GM23338 (cell line): Measurements from ENCODE around the gene INPP5A. TPM values are rescaled to one million over a fixed set of nuclear protein-coding genes. Genes with fewer than 3 reads are reported as not detected.

Experiments used
- ATAC-seq: fragments of 200-7000 bp; cut with Tn5 transposase; 3 replicates; pipeline ENCODE4 v1.9.1; 2020
- DNase-seq: peaks from one replicate; pipeline ENCODE4 v3.0.0-alpha.2; 2015; ENCODE audit warnings: low spot score
- H2AFZ ChIP-seq: fragments of 200-600 bp; sonication (generic); 2 replicates; pipeline ENCODE4 v1.8.0; 2016; ENCODE audit warnings: antibody characterized with exemption, mild to moderate bottlenecking, moderate library complexity
- H3F3A ChIP-seq: fragments of 200-600 bp; sonication (generic); replicated peaks from 2 replicates; pipeline ENCODE4 v1.8.0; 2017; ENCODE audit warnings: antibody characterized with exemption, mixed run types, low read depth
- H3K27ac ChIP-seq: fragments of 200-600 bp; sonication (generic); 2 replicates; pipeline ENCODE4 v1.6.1; 2016; ENCODE audit warnings: low read depth
- H3K27me3 ChIP-seq: fragments of 200-600 bp; sonication (generic); 2 replicates; pipeline ENCODE4 v1.8.0; 2016; ENCODE audit warnings: mild to moderate bottlenecking, mixed run types, moderate library complexity; ENCODE audit not compliant: insufficient read depth
- H3K36me3 ChIP-seq: fragments of 200-600 bp; sonication (generic); 2 replicates; pipeline ENCODE4 v1.8.0; 2016; ENCODE audit warnings: mild to moderate bottlenecking; ENCODE audit not compliant: insufficient read depth
- H3K4me1 ChIP-seq: fragments of 200-600 bp; sonication (generic); 2 replicates; pipeline ENCODE4 v1.8.0; 2016; ENCODE audit warnings: mild to moderate bottlenecking, moderate library complexity; ENCODE audit not compliant: insufficient read depth
- H3K4me2 ChIP-seq: fragments of 200-600 bp; sonication (generic); 2 replicates; pipeline ENCODE4 v1.7.1; 2017; ENCODE audit warnings: mixed run types
- H3K4me3 ChIP-seq: fragments of 200-600 bp; sonication (generic); 2 replicates; pipeline ENCODE4 v1.6.1; 2016; ENCODE audit warnings: mixed run types
- H3K79me2 ChIP-seq: fragments of 200-600 bp; sonication (generic); replicated peaks from 2 replicates; pipeline ENCODE4 v1.8.0; 2017; ENCODE audit warnings: mild to moderate bottlenecking; ENCODE audit not compliant: insufficient read depth
- H3K9me2 ChIP-seq: fragments of 200-600 bp; sonication (generic); 2 replicates; pipeline ENCODE4 v1.8.0; 2017; ENCODE audit not compliant: insufficient read depth
- H4K20me1 ChIP-seq: fragments of 200-600 bp; sonication (generic); replicated peaks from 2 replicates; pipeline ENCODE4 v1.8.0; 2017; ENCODE audit warnings: mild to moderate bottlenecking; ENCODE audit not compliant: insufficient read depth
- H3K27ac Mint-ChIP-seq: 2 replicates; pipeline ENCODE4 v1.8.0; 2020; ENCODE audit warnings: inconsistent platforms, mild to moderate bottlenecking, moderate library complexity, mixed read lengths
- H3K27me3 Mint-ChIP-seq: 3 replicates; pipeline ENCODE4 v1.8.0; 2022; ENCODE audit warnings: low read depth, mild to moderate bottlenecking, moderate library complexity, mixed read lengths, inconsistent platforms; ENCODE audit not compliant: insufficient read depth, poor library complexity
- H3K36me3 Mint-ChIP-seq: 3 replicates; pipeline ENCODE4 v1.8.0; 2021; ENCODE audit warnings: low read depth, mild to moderate bottlenecking, inconsistent platforms, moderate library complexity, mixed read lengths
- H3K4me1 Mint-ChIP-seq: 3 replicates; pipeline ENCODE4 v1.8.0; 2020; ENCODE audit warnings: mild to moderate bottlenecking, inconsistent platforms, mixed read lengths
- H3K4me3 Mint-ChIP-seq: 3 replicates; pipeline ENCODE4 v1.8.0; 2021; ENCODE audit warnings: moderate library complexity, mild to moderate bottlenecking, inconsistent platforms, mixed read lengths
- H3K9me3 Mint-ChIP-seq: 3 replicates; pipeline ENCODE4 v1.8.0; 2020; ENCODE audit warnings: moderate library complexity, mild to moderate bottlenecking, inconsistent platforms, mixed read lengths
- CREB1 ChIP-seq: fragments of 250-450 bp; sonication (Bioruptor Pico); IDR thresholded peaks from 2 replicates; pipeline ENCODE4 v1.5.0; 2020; ENCODE audit warnings: low read depth, mild to moderate bottlenecking, moderate library complexity
- EZH2 ChIP-seq: fragments of 200-600 bp; sonication (generic); IDR thresholded peaks from one replicate; pipeline ENCODE4 v1.8.0; 2017; ENCODE audit warnings: antibody characterized with exemption, mild to moderate bottlenecking, low read depth; ENCODE audit not compliant: unreplicated experiment
- EZH2phosphoT487 ChIP-seq: fragments of 200-600 bp; sonication (generic); IDR thresholded peaks from one replicate; pipeline ENCODE4 v1.8.1; 2018; ENCODE audit warnings: antibody characterized with exemption; ENCODE audit not compliant: unreplicated experiment
- JUNB ChIP-seq: IDR thresholded peaks from one replicate; pipeline ENCODE4 v1.6.1; 2016; ENCODE audit warnings: antibody characterized with exemption; ENCODE audit not compliant: unreplicated experiment
- NANOG ChIP-seq: IDR thresholded peaks from 2 replicates; pipeline ENCODE4 v1.6.1; 2016; ENCODE audit warnings: antibody characterized with exemption, borderline replicate concordance
- POLR2AphosphoS5 ChIP-seq: IDR thresholded peaks from 2 replicates; pipeline ENCODE4 v1.6.1; 2016; ENCODE audit warnings: antibody characterized with exemption, low read depth
- STAT1 ChIP-seq: IDR thresholded peaks from one replicate; pipeline ENCODE4 v1.6.1; 2016; ENCODE audit warnings: antibody characterized with exemption; ENCODE audit not compliant: unreplicated experiment
- ZNF114 ChIP-seq: fragments of 250-450 bp; sonication (Bioruptor Pico); IDR thresholded peaks from 2 replicates; pipeline ENCODE4 v1.5.0; 2020; ENCODE audit warnings: mild to moderate bottlenecking, moderate library complexity
- ZNF331 ChIP-seq: fragments of 250-450 bp; sonication (Bioruptor Pico); IDR thresholded peaks from 2 replicates; pipeline ENCODE4 v1.5.0; 2020; ENCODE audit warnings: low read depth, mild to moderate bottlenecking, moderate library complexity
- polyA plus RNA-seq: library from polyadenylated mRNA; unstranded; fragments of >200 nt; fragmentation: Nextera tagmentation; extraction: Ambion mirVana; gene quantifications from 2 replicates; pipeline ENCODE4 v1.2.1, GENCODE V29; 2016
- total RNA-seq: library from RNA; depleted of rRNA; stranded (reverse); fragments of >200 nt; shearing (Covaris generic); gene quantifications from 2 replicates; pipeline ENCODE4 v1.2.3, GENCODE V29; 2014
- TF ChIP-seq, protein P1 (sequence below): fragments of 250-450 bp; sonication (Bioruptor Pico); IDR thresholded peaks from 2 replicates; pipeline ENCODE4 v1.5.0; 2020; ENCODE audit warnings: mild to moderate bottlenecking, moderate library complexity
- TF ChIP-seq, protein P2 (sequence below): IDR thresholded peaks from 2 replicates; pipeline ENCODE4 v1.6.1; 2016; ENCODE audit warnings: antibody characterized with exemption
- TF ChIP-seq, protein P3 (sequence below), 2 experiments: fragments of 200-600 bp in 1 of 2; sonication (generic) in 1 of 2; conservative IDR thresholded peaks; 2 replicates each; pipeline versions ENCODE4 v1.5.1 to v1.6.1; 2016 to 2017; ENCODE audit warnings: antibody characterized with exemption in 2 of 2, low read depth in 2 of 2, mild to moderate bottlenecking in 2 of 2, moderate library complexity in 1 of 2

Gene INPP5A
- total and polyA plus RNA-seq, 2 experiments from 2014 or later = 5.9 to 40.6 TPM

DNA sequence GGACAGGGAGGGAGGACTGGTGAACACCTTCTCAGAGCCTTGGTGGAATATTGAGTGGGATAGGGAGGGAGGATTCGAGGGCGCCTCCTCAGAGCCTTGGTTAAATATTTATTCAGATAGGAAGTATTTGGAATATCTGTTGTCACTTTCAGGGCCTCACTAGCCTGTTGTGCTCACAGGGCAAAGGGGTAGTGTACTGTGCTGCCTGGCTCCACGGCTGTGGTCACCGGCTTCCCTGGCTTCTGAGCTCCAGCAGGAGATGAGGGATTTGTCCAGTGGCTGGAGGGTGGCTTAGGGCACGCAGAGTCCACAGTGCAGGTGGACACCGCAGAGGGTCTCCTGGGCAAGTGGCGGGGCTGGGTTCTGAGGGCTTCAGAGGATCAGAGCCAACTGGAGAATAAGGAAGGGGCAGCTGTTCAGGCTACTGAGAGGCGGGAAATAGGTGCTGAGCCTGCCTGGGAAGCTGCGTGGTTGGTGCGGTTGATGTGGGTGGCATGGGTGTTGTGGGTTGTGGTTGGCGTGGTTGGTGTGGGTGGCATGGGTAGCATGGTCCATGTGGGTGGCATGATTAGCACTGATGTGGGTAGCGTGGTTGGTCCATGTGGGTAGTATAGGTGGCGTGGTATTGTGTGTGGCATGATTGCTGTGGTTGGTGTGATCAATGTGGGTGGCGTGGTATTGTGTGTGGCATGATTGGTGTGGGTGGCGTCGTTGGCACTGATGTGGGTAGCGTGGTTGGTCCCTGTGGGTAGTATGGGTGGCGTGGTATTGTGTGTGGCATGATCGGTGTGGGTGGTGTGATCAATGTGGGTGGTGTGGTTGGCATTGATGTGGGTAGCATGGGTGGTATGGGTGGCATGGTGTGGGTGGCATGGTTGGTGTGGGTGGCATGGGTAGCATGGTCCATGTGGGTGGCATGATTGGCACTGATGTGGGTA is 16.7 kb downstream of the INPP5A start (continued):
- TF ChIP-seq, protein P1, sequence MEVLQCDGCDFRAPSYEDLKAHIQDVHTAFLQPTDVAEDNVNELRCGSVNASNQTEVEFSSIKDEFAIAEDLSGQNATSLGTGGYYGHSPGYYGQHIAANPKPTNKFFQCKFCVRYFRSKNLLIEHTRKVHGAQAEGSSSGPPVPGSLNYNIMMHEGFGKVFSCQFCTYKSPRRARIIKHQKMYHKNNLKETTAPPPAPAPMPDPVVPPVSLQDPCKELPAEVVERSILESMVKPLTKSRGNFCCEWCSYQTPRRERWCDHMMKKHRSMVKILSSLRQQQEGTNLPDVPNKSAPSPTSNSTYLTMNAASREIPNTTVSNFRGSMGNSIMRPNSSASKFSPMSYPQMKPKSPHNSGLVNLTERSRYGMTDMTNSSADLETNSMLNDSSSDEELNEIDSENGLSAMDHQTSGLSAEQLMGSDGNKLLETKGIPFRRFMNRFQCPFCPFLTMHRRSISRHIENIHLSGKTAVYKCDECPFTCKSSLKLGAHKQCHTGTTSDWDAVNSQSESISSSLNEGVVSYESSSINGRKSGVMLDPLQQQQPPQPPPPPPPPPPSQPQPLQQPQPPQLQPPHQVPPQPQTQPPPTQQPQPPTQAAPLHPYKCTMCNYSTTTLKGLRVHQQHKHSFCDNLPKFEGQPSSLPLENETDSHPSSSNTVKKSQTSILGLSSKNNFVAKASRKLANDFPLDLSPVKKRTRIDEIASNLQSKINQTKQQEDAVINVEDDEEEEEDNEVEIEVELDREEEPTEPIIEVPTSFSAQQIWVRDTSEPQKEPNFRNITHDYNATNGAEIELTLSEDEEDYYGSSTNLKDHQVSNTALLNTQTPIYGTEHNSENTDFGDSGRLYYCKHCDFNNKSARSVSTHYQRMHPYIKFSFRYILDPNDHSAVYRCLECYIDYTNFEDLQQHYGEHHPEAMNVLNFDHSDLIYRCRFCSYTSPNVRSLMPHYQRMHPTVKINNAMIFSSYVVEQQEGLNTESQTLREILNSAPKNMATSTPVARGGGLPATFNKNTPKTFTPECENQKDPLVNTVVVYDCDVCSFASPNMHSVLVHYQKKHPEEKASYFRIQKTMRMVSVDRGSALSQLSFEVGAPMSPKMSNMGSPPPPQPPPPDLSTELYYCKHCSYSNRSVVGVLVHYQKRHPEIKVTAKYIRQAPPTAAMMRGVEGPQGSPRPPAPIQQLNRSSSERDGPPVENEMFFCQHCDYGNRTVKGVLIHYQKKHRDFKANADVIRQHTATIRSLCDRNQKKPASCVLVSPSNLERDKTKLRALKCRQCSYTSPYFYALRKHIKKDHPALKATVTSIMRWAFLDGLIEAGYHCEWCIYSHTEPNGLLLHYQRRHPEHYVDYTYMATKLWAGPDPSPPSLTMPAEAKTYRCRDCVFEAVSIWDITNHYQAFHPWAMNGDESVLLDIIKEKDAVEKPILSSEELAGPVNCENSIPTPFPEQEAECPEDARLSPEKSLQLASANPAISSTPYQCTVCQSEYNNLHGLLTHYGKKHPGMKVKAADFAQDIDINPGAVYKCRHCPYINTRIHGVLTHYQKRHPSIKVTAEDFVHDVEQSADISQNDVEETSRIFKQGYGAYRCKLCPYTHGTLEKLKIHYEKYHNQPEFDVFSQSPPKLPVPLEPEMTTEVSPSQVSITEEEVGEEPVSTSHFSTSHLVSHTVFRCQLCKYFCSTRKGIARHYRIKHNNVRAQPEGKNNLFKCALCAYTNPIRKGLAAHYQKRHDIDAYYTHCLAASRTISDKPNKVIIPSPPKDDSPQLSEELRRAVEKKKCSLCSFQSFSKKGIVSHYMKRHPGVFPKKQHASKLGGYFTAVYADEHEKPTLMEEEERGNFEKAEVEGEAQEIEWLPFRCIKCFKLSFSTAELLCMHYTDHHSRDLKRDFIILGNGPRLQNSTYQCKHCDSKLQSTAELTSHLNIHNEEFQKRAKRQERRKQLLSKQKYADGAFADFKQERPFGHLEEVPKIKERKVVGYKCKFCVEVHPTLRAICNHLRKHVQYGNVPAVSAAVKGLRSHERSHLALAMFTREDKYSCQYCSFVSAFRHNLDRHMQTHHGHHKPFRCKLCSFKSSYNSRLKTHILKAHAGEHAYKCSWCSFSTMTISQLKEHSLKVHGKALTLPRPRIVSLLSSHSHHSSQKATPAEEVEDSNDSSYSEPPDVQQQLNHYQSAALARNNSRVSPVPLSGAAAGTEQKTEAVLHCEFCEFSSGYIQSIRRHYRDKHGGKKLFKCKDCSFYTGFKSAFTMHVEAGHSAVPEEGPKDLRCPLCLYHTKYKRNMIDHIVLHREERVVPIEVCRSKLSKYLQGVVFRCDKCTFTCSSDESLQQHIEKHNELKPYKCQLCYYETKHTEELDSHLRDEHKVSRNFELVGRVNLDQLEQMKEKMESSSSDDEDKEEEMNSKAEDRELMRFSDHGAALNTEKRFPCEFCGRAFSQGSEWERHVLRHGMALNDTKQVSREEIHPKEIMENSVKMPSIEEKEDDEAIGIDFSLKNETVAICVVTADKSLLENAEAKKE = no peak
- TF ChIP-seq NANOG (no peak), ZNF114 (CRISPR knock-in tag) (no peak), JUNB (no peak)
- TF ChIP-seq, protein P2, sequence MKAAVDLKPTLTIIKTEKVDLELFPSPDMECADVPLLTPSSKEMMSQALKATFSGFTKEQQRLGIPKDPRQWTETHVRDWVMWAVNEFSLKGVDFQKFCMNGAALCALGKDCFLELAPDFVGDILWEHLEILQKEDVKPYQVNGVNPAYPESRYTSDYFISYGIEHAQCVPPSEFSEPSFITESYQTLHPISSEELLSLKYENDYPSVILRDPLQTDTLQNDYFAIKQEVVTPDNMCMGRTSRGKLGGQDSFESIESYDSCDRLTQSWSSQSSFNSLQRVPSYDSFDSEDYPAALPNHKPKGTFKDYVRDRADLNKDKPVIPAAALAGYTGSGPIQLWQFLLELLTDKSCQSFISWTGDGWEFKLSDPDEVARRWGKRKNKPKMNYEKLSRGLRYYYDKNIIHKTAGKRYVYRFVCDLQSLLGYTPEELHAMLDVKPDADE = no peak

DNA sequence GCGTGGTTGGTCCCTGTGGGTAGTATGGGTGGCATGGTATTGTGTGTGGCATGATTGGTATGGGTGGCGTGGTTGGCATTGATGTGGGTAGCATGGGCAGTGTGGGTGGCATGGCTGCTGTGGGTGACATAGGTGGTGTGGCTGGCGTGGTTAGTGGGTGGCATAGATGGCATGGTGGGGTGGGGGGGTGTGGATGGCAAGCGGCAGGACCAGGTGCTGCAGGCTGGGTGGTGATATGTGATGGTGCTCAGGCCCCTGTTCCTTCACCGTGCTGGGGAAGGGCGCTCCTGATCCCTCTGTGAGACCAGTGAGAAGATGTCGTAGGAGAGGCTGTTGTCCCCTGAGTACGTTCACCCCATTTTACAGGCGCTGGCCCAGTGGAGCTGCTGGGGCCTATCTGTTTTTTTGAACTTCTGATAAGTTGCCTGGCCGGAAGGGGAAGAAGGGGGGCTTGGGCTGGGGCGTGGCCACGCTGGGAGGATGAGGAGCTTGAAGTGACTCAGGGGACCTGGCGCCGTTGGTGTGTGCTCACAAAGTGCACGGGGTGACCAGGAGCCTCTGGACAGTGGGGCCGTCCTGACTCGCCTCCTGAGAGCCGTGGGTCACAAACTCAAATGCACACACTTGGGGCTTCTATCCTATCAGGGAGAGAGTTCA is 17.5 kb downstream of the INPP5A start:
- no peaks in the 10 kb centered on the region for H3K4me1 ChIP-seq
- Mint-ChIP-seq H3K4me1 (peaks cover 7% of the 10 kb centered on the region; the same call in 2 of the 3 replicates), H3K9me3 (no peaks in the 10 kb centered on the region), H3K36me3 (no peaks in the 10 kb centered on the region), H3K27ac (no peak overlapping the region), H3K27me3 (peaks cover 5% of the 10 kb centered on the region), H3K4me3 (no peak overlapping the region)
- H3K9me2 ChIP-seq = no peaks in the 10 kb centered on the region
- no peak overlapping the region for H3K4me3 ChIP-seq
- no peak overlapping the region for H3K4me2 ChIP-seq
- H4K20me1 ChIP-seq = peaks cover 4% of the 10 kb centered on the region; the same call in 1 of the 2 replicates
- no peak for ATAC-seq
- H3K36me3 ChIP-seq = no peaks in the 10 kb centered on the region
- peaks cover 19% of the 10 kb centered on the region for H3K79me2 ChIP-seq
- DNase-seq = no peak
- no peak overlapping the region for H2AFZ ChIP-seq
- H3K27ac ChIP-seq = no peak overlapping the region
- no peaks in the 10 kb centered on the region for H3K27me3 ChIP-seq
- no peaks in the 10 kb centered on the region for H3F3A ChIP-seq
- TF ChIP-seq POLR2AphosphoS5 (no peak), ZNF331 (CRISPR knock-in tag) (no peak), EZH2phosphoT487 (no peak), NANOG (no peak), CREB1 (CRISPR knock-in tag) (no peak), STAT1 (no peak), EZH2 (no peak), JUNB (no peak)
- TF ChIP-seq, protein P2 = no peak
- TF ChIP-seq, protein P3, sequence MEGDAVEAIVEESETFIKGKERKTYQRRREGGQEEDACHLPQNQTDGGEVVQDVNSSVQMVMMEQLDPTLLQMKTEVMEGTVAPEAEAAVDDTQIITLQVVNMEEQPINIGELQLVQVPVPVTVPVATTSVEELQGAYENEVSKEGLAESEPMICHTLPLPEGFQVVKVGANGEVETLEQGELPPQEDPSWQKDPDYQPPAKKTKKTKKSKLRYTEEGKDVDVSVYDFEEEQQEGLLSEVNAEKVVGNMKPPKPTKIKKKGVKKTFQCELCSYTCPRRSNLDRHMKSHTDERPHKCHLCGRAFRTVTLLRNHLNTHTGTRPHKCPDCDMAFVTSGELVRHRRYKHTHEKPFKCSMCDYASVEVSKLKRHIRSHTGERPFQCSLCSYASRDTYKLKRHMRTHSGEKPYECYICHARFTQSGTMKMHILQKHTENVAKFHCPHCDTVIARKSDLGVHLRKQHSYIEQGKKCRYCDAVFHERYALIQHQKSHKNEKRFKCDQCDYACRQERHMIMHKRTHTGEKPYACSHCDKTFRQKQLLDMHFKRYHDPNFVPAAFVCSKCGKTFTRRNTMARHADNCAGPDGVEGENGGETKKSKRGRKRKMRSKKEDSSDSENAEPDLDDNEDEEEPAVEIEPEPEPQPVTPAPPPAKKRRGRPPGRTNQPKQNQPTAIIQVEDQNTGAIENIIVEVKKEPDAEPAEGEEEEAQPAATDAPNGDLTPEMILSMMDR (conservative IDR thresholded peaks at IDR 0.05; ENCODE audit: low read depth in 2 of 2) = no peak
